ENCODE results near the gene CEP20.

DNA sequence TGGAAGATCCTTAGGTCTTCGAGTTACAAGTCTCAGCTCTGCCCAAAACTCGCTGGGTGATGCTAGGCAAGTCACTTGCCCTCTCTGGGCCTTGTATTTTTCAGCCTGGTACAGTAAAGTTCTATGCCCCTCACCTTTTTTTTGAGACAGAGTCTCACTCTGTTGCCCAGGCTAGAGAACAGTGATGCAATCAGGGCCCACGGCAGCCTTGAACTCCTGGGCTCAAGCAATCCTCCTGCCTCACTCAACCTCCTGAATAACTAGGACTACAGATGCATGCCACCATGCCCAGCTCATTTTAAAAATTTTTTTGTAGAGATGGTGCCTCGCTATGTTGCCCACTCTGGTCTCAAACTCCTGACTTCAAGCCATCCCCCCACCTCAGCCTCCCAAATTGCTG, 35.4 kb downstream of the CEP20 start:
- TF ChIP-seq EZH2 (IDR thresholded peaks at IDR 0.05) = no peak
- TF ChIP-seq, protein P1, sequence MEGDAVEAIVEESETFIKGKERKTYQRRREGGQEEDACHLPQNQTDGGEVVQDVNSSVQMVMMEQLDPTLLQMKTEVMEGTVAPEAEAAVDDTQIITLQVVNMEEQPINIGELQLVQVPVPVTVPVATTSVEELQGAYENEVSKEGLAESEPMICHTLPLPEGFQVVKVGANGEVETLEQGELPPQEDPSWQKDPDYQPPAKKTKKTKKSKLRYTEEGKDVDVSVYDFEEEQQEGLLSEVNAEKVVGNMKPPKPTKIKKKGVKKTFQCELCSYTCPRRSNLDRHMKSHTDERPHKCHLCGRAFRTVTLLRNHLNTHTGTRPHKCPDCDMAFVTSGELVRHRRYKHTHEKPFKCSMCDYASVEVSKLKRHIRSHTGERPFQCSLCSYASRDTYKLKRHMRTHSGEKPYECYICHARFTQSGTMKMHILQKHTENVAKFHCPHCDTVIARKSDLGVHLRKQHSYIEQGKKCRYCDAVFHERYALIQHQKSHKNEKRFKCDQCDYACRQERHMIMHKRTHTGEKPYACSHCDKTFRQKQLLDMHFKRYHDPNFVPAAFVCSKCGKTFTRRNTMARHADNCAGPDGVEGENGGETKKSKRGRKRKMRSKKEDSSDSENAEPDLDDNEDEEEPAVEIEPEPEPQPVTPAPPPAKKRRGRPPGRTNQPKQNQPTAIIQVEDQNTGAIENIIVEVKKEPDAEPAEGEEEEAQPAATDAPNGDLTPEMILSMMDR (IDR thresholded peaks at IDR 0.05) = no peak
